ENCODE results near the gene LRRC3.

The LRRC3 gene

DNA sequence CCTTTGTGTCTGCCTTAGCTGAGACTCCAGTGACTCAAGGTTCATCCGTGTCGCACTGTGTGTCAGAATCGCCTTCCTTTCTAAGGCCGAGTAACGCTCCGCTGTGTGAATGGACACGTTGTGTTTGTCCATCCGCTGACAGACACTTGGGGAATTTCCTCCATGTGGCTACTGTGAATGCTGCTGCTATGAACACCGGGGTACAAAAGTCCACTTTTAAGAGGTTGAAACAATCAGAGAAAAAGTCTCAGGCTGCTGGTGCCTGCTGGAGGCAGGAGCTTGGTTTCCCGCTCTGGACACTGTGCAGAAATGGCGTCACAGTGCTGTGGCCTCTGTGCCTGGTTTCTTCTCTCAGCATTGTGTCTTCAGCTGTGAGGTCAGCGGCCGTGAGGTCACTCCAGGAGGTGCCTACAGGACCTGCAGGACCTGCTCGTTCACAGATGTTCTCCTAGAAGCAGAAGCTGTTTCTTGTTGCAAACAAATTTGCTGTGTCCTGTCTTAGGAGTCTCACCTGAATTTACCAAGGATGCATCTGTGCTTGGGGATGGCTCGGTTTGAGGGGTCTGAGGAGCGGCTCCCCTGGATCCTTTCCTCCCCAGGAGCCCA lies 50.5 kb downstream of the LRRC3 start:
- H3K4me3 ChIP-seq (ENCODE audit: low read length) = no peak overlapping the region
- no peak for DNase-seq (ENCODE audit: low read depth, low spot score)

DNA sequence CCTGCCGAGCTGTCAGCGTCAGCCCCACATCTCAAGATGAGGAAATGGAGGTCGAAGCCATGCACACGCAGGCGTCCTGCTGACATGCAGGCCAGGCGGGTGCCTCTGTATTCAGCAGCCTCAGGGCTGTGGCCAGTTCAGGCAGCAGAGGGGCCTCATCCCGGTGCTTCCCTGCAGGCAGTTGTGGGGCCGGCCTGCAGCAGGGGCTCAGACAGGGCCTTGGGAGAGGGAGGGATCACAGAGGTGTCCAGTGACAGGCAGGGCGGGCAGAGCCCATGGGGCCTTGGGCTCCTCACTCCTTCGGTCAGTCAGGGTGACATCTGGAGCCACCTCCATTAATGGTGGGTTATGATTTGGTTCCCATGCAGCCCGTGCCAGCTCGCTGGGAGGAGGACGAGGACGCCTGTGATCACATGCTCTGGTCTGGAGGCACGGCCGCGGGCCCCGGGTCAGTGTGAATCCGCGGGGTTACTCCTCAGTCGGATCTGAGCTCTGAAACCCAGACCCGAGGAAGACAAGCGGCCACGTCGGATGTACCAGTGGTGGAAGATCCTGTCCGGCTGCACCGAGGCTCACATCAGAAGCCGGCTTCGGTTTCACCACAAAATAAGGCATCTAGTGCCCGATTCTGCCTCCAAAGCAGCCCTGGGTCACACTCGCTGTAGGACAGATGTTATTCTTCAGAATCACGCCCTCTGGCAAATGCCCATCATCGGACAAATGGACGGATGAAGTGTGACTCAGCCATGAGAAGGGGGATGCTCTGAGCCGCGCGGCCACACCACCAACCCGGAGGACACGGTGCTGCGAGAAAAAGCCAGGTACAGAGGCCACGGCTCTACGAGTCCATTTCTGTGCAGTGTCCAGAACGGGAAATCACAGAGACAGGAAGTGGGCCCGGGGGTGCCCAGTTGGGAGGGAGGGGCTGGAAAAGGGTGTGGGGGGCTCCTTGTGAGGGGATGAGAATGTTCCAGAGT lies 51.3 kb downstream of the LRRC3 start:
- H3K4me3 ChIP-seq (ENCODE audit: low read length) = no peak overlapping the region
- DNase-seq (ENCODE audit: low read depth, low spot score) = no peak

DNA sequence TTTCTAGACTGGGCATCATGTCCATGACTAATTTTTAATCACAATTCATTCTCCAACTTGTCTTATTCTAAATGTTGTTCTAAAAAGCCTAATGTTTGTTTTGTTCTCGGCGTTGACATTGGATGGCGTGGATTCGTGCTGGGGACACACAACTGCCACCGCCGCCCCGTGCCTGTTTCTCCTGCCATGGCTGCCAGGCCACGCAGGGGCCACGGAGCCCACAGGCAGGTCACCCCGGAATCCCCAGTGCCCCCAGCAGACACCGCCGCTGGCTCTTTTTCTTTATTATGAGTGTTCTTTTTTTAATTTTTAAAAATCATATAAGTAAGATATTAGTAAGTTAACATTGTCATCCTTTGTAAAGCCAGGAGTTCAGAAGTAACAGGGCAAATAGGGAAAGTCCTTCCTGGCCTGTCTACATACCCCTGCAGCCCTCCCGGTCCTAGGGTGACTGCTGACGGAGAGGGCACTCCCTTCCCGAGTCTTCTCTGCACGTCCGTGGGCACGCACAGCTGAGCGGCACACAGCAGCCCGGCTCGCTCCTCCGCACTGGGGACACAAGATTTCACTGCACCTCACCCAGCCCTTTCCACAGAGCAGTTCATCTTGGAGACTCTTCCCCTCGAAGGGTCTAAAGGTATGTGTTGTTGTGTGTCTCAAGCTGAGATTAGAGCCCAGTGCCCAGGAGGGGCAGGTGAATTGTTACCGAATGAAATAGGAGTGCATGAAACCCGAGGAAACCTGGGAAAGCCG lies 52.5 kb downstream of the LRRC3 start:
- DNase-seq (ENCODE audit: low read depth, low spot score) = no peak
- H3K4me3 ChIP-seq (ENCODE audit: low read length) = no peak overlapping the region

DNA sequence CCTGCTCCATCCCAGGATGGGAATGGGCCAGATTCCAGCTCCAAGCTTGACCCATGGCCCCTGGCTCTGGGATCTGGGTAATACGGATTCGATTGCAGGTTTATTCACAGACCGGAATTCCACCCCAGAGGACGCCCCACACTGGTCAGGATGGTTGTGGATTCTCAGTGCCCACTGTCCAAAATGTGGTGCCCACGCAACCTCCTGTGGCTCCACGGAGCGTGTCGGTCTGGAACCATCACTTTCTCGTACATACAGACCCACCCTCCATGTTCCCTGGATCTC lies 53.1 kb downstream of the LRRC3 start:
- DNase-seq (ENCODE audit: low read depth, low spot score) = no peak
- no peak overlapping the region for H3K4me3 ChIP-seq (ENCODE audit: low read length)

DNA sequence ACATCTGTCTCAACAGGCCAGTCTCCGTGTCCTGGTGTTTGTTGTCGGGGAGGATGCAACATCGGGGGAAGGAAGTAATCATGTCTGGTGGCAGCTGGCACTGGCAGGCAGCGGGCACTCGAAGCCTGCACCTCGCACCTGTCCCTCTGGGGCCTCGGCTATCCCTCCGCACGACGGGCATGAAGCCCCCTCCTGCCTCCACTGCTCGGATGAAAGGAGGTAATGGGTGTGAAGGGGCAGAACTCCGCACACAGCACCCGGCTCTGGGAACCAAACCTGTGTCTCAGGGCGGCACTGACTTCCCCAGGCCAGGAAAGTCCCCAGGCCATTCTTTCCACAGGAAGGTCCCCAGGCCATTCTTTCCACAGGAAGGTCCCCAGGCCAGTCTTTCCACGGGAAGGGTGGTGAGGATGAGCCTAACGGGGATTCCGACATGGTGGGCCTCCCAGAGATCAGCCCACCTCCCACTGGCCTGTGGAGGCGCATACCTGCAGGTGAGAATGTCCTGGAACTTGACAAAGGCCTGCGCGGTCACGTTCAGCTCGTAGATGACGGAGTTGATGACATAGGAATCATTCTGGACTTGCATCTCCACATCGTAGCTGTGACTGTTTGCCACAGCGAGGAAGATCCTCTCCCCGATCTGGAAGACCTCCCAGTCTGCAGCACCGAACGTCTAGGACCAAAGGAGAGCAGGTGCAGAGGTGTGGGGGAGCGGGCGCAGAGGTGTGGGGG lies 53.6 kb downstream of the LRRC3 start:
- DNase-seq (ENCODE audit: low read depth, low spot score) = no peak
- H3K4me3 ChIP-seq (ENCODE audit: low read length) = no peak overlapping the region

DNA sequence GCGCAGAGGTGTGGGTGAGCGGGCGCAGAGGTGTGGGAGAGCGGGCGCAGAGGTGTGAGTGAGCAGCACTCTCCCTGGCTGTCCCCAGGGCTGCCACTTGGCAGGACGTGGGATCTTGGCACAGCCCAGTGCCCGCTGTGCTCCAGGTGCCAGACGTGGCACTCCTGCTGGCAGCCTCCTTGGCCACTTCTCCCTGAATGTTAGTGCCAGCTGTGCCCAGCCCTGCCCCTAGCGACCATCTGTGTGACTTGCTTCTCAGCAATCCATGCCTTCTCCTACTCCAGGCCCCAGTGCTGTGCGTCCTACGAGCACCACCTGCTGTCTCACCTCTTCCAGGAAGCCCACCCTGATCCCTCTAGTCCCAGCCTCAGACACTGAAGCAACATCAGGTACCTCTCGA lies 54.2 kb downstream of the LRRC3 start:
- DNase-seq (ENCODE audit: low read depth, low spot score) = peak; percentile 54
- no peak overlapping the region for H3K4me3 ChIP-seq (ENCODE audit: low read length)

DNA sequence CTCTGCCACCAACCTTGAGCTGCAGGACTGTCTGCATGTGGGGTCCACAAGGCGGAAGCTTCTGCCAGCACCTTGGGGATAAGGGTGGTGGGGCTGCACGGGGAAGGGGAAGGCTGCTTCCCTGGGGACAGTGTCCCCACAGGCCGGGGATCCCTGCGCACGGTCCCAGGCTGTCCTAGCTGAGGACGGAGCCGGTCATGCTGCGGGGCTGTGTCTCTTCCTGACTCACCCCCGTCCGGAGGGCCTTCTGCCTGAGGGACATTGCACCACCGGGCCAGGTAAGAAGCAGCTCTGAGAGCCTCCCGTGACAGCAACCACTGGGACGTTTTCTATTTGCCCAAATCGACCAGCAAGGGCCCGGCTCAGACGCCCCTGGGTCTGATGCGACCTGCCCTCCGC lies 54.8 kb downstream of the LRRC3 start:
- H3K4me3 ChIP-seq (ENCODE audit: low read length) = no peak overlapping the region

DNA sequence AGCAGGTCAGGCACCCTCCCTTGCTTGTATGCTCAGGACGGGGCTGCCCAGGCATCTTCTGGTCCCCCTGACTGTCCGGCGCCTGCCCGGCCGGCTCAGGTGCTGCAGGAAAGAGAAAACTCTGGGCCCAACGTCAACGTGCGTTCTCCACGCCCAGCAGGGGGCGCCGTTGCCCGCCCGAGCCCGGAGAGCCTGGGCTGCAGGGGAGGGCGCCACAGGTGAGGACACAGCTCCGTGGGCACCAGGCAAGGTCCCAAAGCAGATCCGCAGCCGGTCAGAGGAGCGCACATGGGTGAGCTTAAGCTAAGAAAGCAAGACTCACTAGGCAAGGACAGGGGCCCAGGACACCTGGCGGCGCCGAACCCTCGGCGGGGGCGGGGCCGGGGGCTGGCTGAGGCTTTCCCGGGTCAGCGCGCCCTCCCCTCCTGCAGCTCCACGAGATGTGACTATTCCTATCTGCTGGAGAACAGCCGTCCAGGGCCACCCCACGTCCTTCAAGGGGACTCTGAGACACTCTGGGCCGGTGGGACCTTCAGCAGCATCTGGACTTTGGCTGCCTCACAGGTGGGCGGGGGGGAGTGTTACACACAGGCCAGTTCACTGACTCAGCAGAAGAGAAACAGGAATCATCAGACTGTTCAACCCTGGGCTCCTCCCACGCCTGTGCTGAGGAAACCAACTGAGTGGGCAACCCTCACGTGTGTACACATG lies 55.4 kb downstream of the LRRC3 start:
- peak; percentile 18 for DNase-seq (ENCODE audit: low read depth, low spot score)
- H3K4me3 ChIP-seq (ENCODE audit: low read length) = 0 out of 2 replicates have a peak overlapping the region, but pooled peaks have one; percentile 11

More for the DNA sequence above, 54.8 kb downstream of the LRRC3 start:
- DNase-seq (ENCODE audit: low read depth, low spot score) = no peak

DNA sequence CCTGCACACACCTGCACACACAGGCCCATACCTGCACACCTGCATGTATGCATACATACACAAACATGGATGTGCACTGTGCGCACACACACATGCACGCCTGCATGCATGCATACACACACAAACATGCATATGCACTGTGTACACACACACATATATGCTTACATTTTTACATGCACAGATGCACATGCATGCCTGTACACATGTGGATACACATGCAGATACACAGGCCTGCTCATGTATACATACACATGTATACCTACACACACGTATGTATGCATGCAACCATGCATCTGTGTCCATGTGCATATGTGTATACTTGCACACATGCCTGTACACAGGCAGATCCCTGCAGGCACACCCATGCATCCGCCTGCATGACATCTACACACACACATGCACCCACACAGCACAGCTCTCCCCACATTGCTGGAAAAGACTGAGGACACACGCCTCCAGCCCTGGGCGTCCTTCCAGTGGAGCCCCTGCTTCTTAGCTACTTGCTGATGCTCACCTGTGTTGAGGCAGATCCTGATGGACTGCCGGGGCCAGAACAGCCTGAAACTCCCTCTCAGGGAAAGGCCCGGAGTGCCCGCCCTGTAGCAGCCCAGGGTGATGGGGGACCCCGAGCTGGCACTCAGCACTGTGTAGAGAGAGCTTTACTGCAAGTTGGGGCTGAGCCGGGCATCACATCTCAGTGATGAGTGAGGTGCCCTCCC lies 56.1 kb downstream of the LRRC3 start:
- no peak for DNase-seq (ENCODE audit: low read depth, low spot score)
- no peak overlapping the region for H3K4me3 ChIP-seq (ENCODE audit: low read length)
